Measurements from ENCODE around the gene CCNF.
"Not testable (repeated sequence)": the region's sequence is repeated elsewhere in the genome, so short reads cannot be mapped to it uniquely, and the experiment has no call there.

The CCNF gene

GRCh38 chr16:2429771-2430663 is 770 bp downstream of the CCNF start:
- DNase-seq: no peak

GRCh38 chr16:2432286-2432685 is 3.0 kb downstream of the CCNF start:
- DNase-seq: no peak

GRCh38 chr16:2432801-2433505 is 3.7 kb downstream of the CCNF start:
- no peak for DNase-seq

- not testable (repeated sequence) for DNase-seq
Measured at GRCh38 chr16:2435236-2435635, 6.0 kb downstream of the CCNF start.

- no peak for DNase-seq
Measured at GRCh38 chr16:2436110-2436509, 6.9 kb downstream of the CCNF start.

GRCh38 chr16:2437032-2437790 is 8.0 kb downstream of the CCNF start:
- DNase-seq: no peak

GRCh38 chr16:2438121-2438520 is 8.9 kb downstream of the CCNF start:
- DNase-seq: no peak

GRCh38 chr16:2439598-2439997 is 10.4 kb downstream of the CCNF start:
- no peak for DNase-seq

GRCh38 chr16:2441143-2441804 is 12.0 kb downstream of the CCNF start:
- not testable (repeated sequence) for DNase-seq

- no peak for DNase-seq
Measured at GRCh38 chr16:2443555-2443954, 14.3 kb downstream of the CCNF start.

- no peak for DNase-seq
Measured at GRCh38 chr16:2447920-2448583, 18.8 kb downstream of the CCNF start.

- DNase-seq: no peak
Measured at GRCh38 chr16:2449118-2449517, 19.9 kb downstream of the CCNF start.

- no peak for DNase-seq
Measured at GRCh38 chr16:2450535-2450934, 21.3 kb downstream of the CCNF start.

GRCh38 chr16:2450975-2451381 is 21.7 kb downstream of the CCNF start:
- no peak for DNase-seq

GRCh38 chr16:2451851-2452320 is 22.6 kb downstream of the CCNF start:
- no peak for DNase-seq

- DNase-seq: no peak
Measured at GRCh38 chr16:2452650-2453049, 23.4 kb downstream of the CCNF start.

- no peak for DNase-seq
Measured at GRCh38 chr16:2455081-2455845, 26.0 kb downstream of the CCNF start.

GRCh38 chr16:2456551-2457153 is 27.4 kb downstream of the CCNF start:
- no peak for DNase-seq

- DNase-seq: no peak
Measured at GRCh38 chr16:2457267-2457666, 28.0 kb downstream of the CCNF start.

GRCh38 chr16:2457946-2458345 is 28.7 kb downstream of the CCNF start:
- no peak for DNase-seq

Measured in SHP77 treated with DMSO at 0.1 percent for 48 hours (cell line).